Measurements from ENCODE around the gene SLC36A1. TPM values are rescaled to one million over a fixed set of nuclear protein-coding genes. Genes with fewer than 3 reads are reported as not detected.

The SLC36A1 gene
- total RNA-seq, 1 donor, result 4.0 TPM

- Histone ChIP-seq H3K4me1 (ENCODE audit: insufficient read depth, low read length) (no peaks in the 10 kb centered on the region), H3K4me3 (ENCODE audit: low read length) (no peak overlapping the region), H3K27me3 (ENCODE audit: insufficient read depth, low read length) (no peaks in the 10 kb centered on the region), H3K9me3 (ENCODE audit: low read depth, low read length) (no peaks in the 10 kb centered on the region)
These were observed 16.7 kb downstream of the SLC36A1 start for GRCh38 chr5:151464101-151464500.

GRCh38 chr5:151465476-151465875 lies 18.1 kb downstream of the SLC36A1 start:
- no peaks in the 10 kb centered on the region for H3K4me1 ChIP-seq (ENCODE audit: insufficient read depth, low read length)
- no peaks in the 10 kb centered on the region for H3K9me3 ChIP-seq (ENCODE audit: low read depth, low read length)
- H3K27me3 ChIP-seq (ENCODE audit: insufficient read depth, low read length), result no peaks in the 10 kb centered on the region
- H3K4me3 ChIP-seq (ENCODE audit: low read length), result no peak overlapping the region

- no peaks in the 10 kb centered on the region for H3K27me3 ChIP-seq (ENCODE audit: insufficient read depth, low read length)
These were observed 20.2 kb downstream of the SLC36A1 start for GRCh38 chr5:151467576-151467975.

GRCh38 chr5:151469386-151469785 lies 22.0 kb downstream of the SLC36A1 start:
- H3K27me3 ChIP-seq (ENCODE audit: insufficient read depth, low read length), result no peaks in the 10 kb centered on the region
- no peaks in the 10 kb centered on the region for H3K4me1 ChIP-seq (ENCODE audit: insufficient read depth, low read length)
- no peaks in the 10 kb centered on the region for H3K9me3 ChIP-seq (ENCODE audit: low read depth, low read length)
- H3K4me3 ChIP-seq (ENCODE audit: low read length), result no peak overlapping the region

More at GRCh38 chr5:151467576-151467975, 20.2 kb downstream of the SLC36A1 start:
- H3K4me3 ChIP-seq (ENCODE audit: low read length), result no peak overlapping the region
- no peaks in the 10 kb centered on the region for H3K9me3 ChIP-seq (ENCODE audit: low read depth, low read length)
- no peaks in the 10 kb centered on the region for H3K4me1 ChIP-seq (ENCODE audit: insufficient read depth, low read length)

- H3K4me3 ChIP-seq (ENCODE audit: low read length), result no peak overlapping the region
- no peaks in the 10 kb centered on the region for H3K27me3 ChIP-seq (ENCODE audit: insufficient read depth, low read length)
These were observed 22.6 kb downstream of the SLC36A1 start for GRCh38 chr5:151469992-151470391.

GRCh38 chr5:151470439-151470838 lies 23.0 kb downstream of the SLC36A1 start:
- H3K4me3 ChIP-seq (ENCODE audit: low read length), result no peak overlapping the region
- H3K4me1 ChIP-seq (ENCODE audit: insufficient read depth, low read length), result no peaks in the 10 kb centered on the region
- no peaks in the 10 kb centered on the region for H3K9me3 ChIP-seq (ENCODE audit: low read depth, low read length)
- no peaks in the 10 kb centered on the region for H3K27me3 ChIP-seq (ENCODE audit: insufficient read depth, low read length)

More at GRCh38 chr5:151469992-151470391, 22.6 kb downstream of the SLC36A1 start:
- H3K4me1 ChIP-seq (ENCODE audit: insufficient read depth, low read length), result no peaks in the 10 kb centered on the region
- no peaks in the 10 kb centered on the region for H3K9me3 ChIP-seq (ENCODE audit: low read depth, low read length)

- Histone ChIP-seq H3K27me3 (ENCODE audit: insufficient read depth, low read length) (no peaks in the 10 kb centered on the region), H3K4me3 (ENCODE audit: low read length) (no peak overlapping the region), H3K4me1 (ENCODE audit: insufficient read depth, low read length) (no peaks in the 10 kb centered on the region), H3K9me3 (ENCODE audit: low read depth, low read length) (no peaks in the 10 kb centered on the region)
These were observed 23.9 kb downstream of the SLC36A1 start for GRCh38 chr5:151471276-151471675.

- no peaks in the 10 kb centered on the region for H3K27me3 ChIP-seq (ENCODE audit: insufficient read depth, low read length)
- no peak overlapping the region for H3K4me3 ChIP-seq (ENCODE audit: low read length)
- no peaks in the 10 kb centered on the region for H3K4me1 ChIP-seq (ENCODE audit: insufficient read depth, low read length)
- no peaks in the 10 kb centered on the region for H3K9me3 ChIP-seq (ENCODE audit: low read depth, low read length)
These were observed 27.4 kb downstream of the SLC36A1 start for GRCh38 chr5:151474799-151475198.

- Histone ChIP-seq H3K27me3 (ENCODE audit: insufficient read depth, low read length) (no peaks in the 10 kb centered on the region), H3K9me3 (ENCODE audit: low read depth, low read length) (no peaks in the 10 kb centered on the region), H3K4me1 (ENCODE audit: insufficient read depth, low read length) (no peaks in the 10 kb centered on the region), H3K4me3 (ENCODE audit: low read length) (no peak overlapping the region)
These were observed 28.0 kb downstream of the SLC36A1 start for GRCh38 chr5:151475388-151475787.

- H3K9me3 ChIP-seq (ENCODE audit: low read depth, low read length), result no peaks in the 10 kb centered on the region
- no peaks in the 10 kb centered on the region for H3K27me3 ChIP-seq (ENCODE audit: insufficient read depth, low read length)
- H3K4me1 ChIP-seq (ENCODE audit: insufficient read depth, low read length), result no peaks in the 10 kb centered on the region
- H3K4me3 ChIP-seq (ENCODE audit: low read length), result no peak overlapping the region
These were observed 28.6 kb downstream of the SLC36A1 start for GRCh38 chr5:151476016-151476415.

GRCh38 chr5:151477101-151477500 lies 29.7 kb downstream of the SLC36A1 start:
- Histone ChIP-seq H3K9me3 (ENCODE audit: low read depth, low read length) (no peaks in the 10 kb centered on the region), H3K4me1 (ENCODE audit: insufficient read depth, low read length) (peaks cover 5% of the 10 kb centered on the region), H3K27me3 (ENCODE audit: insufficient read depth, low read length) (no peaks in the 10 kb centered on the region), H3K4me3 (ENCODE audit: low read length) (no peak overlapping the region)

GRCh38 chr5:151480384-151481293 lies 33.2 kb downstream of the SLC36A1 start:
- Histone ChIP-seq H3K4me1 (ENCODE audit: insufficient read depth, low read length) (peaks cover 26% of the 10 kb centered on the region), H3K4me3 (ENCODE audit: low read length) (no peak overlapping the region), H3K27me3 (ENCODE audit: insufficient read depth, low read length) (no peaks in the 10 kb centered on the region), H3K9me3 (ENCODE audit: low read depth, low read length) (no peaks in the 10 kb centered on the region)

GRCh38 chr5:151483176-151483575 lies 35.8 kb downstream of the SLC36A1 start:
- Histone ChIP-seq H3K27me3 (ENCODE audit: insufficient read depth, low read length) (no peaks in the 10 kb centered on the region), H3K4me1 (ENCODE audit: insufficient read depth, low read length) (peaks cover 26% of the 10 kb centered on the region), H3K4me3 (ENCODE audit: low read length) (no peak overlapping the region), H3K9me3 (ENCODE audit: low read depth, low read length) (no peaks in the 10 kb centered on the region)

GRCh38 chr5:151483647-151484046 lies 36.2 kb downstream of the SLC36A1 start:
- Histone ChIP-seq H3K27me3 (ENCODE audit: insufficient read depth, low read length) (no peaks in the 10 kb centered on the region), H3K4me1 (ENCODE audit: insufficient read depth, low read length) (peaks cover 26% of the 10 kb centered on the region), H3K9me3 (ENCODE audit: low read depth, low read length) (no peaks in the 10 kb centered on the region), H3K4me3 (ENCODE audit: low read length) (no peak overlapping the region)

GRCh38 chr5:151487544-151487943 lies 40.1 kb downstream of the SLC36A1 start:
- H3K27me3 ChIP-seq (ENCODE audit: insufficient read depth, low read length), result no peaks in the 10 kb centered on the region
- H3K4me1 ChIP-seq (ENCODE audit: insufficient read depth, low read length), result peaks cover 26% of the 10 kb centered on the region
- H3K4me3 ChIP-seq (ENCODE audit: low read length), result no peak overlapping the region
- H3K9me3 ChIP-seq (ENCODE audit: low read depth, low read length), result no peaks in the 10 kb centered on the region

- Histone ChIP-seq H3K4me1 (ENCODE audit: insufficient read depth, low read length) (peaks cover 8% of the 10 kb centered on the region), H3K4me3 (ENCODE audit: low read length) (no peak overlapping the region), H3K27me3 (ENCODE audit: insufficient read depth, low read length) (no peaks in the 10 kb centered on the region), H3K9me3 (ENCODE audit: low read depth, low read length) (no peaks in the 10 kb centered on the region)
These were observed 43.2 kb downstream of the SLC36A1 start for GRCh38 chr5:151490627-151491026.

All from mononuclear cell (primary cell).